ENCODE data around the gene PTPRS.
A peak's percentile ranks its signal among the peaks of the same experiment; 100 is the strongest.

Gene PTPRS

GRCh38 chr19:5354403-5354802 lies 13.8 kb upstream of the PTPRS start:
- peak; percentile 12 to 17 for DNase-seq

- no peak for DNase-seq
These were observed 11.7 kb upstream of the PTPRS start for GRCh38 chr19:5352229-5352763.

GRCh38 chr19:5351731-5352228 lies 11.2 kb upstream of the PTPRS start:
- no peak for DNase-seq

GRCh38 chr19:5349041-5349440 lies 8.4 kb upstream of the PTPRS start:
- no peak for DNase-seq

GRCh38 chr19:5345895-5346386 lies 5.3 kb upstream of the PTPRS start:
- no peak for DNase-seq

- no peak for DNase-seq
These were observed 3.2 kb upstream of the PTPRS start for GRCh38 chr19:5343848-5344247.

GRCh38 chr19:5342573-5343201 lies 2.1 kb upstream of the PTPRS start:
- DNase-seq: no peak

GRCh38 chr19:5341981-5342380 lies 1.4 kb upstream of the PTPRS start:
- DNase-seq: no peak

GRCh38 chr19:5341448-5341820 lies 822 bp upstream of the PTPRS start:
- no peak for DNase-seq

GRCh38 chr19:5339950-5340636 lies 519 bp downstream of the PTPRS start:
- no peak for DNase-seq

- DNase-seq: no peak
These were observed 1.2 kb downstream of the PTPRS start for GRCh38 chr19:5339198-5339949.

- no peak for DNase-seq
These were observed 1.9 kb downstream of the PTPRS start for GRCh38 chr19:5338656-5339197.

- DNase-seq: no peak
These were observed 2.6 kb downstream of the PTPRS start for GRCh38 chr19:5337708-5338655.

GRCh38 chr19:5337126-5337525 lies 3.5 kb downstream of the PTPRS start:
- no peak for DNase-seq

- no peak for DNase-seq
These were observed 4.2 kb downstream of the PTPRS start for GRCh38 chr19:5336195-5336965.

- no peak for DNase-seq
These were observed 5.0 kb downstream of the PTPRS start for GRCh38 chr19:5335593-5335992.

- no peak for DNase-seq
These were observed 5.7 kb downstream of the PTPRS start for GRCh38 chr19:5334824-5335500.

- no peak for DNase-seq
These were observed 6.3 kb downstream of the PTPRS start for GRCh38 chr19:5334366-5334739.

GRCh38 chr19:5333581-5334365 lies 6.8 kb downstream of the PTPRS start:
- no peak for DNase-seq

- DNase-seq: no peak
These were observed 8.1 kb downstream of the PTPRS start for GRCh38 chr19:5332501-5332900.
